ENCODE measurements around the gene TMEM52B.
"Not testable (repeated sequence)": the region's sequence is repeated elsewhere in the genome, so short reads cannot be mapped to it uniquely, and the experiment has no call there.

TMEM52B gene

DNA sequence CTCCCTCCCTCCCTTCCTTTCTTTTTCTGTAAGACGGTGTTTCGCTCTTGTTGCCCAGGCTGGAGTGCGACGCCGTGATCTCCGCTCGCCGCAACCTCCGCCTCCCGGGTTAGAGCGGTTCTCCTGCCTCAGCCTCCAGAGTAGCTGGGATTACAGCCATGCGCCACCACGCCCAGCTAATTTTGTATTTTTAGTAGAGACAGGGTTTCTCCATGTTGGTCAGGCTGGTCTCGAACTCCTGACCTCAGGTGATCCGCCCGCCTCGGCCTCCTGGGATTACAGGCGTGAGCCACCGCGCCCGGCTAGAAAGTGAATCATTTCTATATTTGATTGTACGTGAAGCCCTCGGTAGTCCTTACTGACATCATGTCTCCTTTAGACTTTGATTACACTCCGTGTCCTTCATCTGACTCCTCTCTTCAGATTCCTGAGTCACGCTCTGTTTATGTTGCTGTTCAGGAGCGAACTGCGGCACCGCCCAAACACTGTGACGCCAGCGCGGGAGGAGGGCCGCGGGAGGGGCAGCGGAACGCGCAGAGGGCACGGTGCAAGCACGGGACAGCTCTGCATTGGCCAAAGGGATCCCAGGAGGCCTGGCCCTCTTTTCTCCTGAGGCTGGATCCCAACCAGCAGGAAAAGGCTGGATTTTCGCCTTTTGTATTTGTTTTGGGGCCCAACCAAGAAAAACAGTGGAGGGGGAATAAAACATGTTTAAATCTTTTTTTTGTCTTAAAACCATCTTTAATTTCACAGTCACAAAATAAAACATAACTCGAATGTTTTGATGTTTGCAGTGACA lies 33.3 kb downstream of the TMEM52B start:
- peak; percentile 99 for DNase-seq (ENCODE audit: low read depth)

DNA sequence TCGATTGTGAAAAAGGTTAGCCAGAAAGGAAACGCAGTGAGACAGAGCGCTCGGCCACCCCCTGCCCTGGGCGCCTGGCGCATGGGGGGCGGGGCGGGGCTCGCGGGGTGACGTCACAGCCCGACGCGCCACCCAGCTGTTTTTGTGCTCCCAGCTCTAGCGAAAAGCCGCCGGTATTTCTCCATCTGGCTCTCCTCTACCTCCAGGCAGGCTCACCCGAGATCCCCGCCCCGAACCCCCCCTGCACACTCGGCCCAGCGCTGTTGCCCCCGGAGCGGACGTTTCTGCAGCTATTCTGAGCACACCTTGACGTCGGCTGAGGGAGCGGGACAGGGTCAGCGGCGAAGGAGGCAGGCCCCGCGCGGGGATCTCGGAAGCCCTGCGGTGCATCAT lies 33.9 kb downstream of the TMEM52B start, which contains the start of gene GABARAPL1:
TSS of gene GABARAPL1 (plus strand) at position 139 of the 393 bp plus-strand sequence. CDS start at position 392, 253 bp downstream.
- DNase-seq (ENCODE audit: low read depth), result peak; percentile 91

DNA sequence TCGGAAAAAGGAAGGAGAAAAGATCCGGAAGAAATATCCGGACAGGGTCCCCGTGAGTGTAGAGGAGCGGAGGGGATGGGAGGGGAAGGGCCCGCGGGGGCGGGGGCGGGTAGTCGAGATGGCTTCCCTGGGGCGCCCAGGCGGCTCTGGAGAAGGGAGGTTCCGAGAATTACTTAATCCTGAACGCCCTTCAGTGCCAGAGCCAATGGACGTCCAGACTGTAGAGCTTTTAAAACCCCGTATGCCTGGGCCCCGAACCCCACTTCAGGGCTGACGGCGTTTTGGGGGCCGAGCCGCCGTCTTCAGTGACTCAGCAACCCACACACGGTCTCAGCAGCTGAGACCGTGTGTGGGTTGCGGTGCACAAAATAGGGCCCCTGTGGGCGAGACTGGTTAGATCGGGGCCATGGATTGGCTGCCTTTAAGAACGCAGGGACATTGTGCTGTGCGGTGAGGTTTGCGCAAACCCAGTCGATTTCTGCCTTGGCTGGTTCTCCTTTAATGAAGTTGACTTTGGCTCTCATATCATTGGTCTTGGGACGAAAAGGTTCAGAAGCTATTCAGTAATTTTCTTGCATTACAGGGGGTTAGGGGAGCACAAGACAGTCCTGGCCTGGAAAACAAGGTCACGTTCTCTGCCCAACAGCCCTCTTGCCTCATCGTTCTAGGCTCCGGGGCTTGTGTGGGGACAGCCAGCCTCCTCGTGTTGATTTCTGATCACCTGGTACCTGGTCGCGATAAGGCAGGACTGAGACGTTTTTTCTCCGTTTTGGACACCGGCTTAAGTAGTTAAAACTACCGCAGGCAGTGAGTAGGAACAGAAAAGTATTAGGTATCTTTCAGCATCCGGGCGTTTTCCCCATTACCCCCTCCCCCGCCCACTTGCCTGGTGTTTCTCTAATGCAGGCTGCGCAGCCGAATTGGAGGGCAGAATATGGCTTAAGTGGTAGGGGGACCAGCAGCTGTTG lies 34.6 kb downstream of the TMEM52B start:
- DNase-seq (ENCODE audit: low read depth), result peak; percentile 90

DNA sequence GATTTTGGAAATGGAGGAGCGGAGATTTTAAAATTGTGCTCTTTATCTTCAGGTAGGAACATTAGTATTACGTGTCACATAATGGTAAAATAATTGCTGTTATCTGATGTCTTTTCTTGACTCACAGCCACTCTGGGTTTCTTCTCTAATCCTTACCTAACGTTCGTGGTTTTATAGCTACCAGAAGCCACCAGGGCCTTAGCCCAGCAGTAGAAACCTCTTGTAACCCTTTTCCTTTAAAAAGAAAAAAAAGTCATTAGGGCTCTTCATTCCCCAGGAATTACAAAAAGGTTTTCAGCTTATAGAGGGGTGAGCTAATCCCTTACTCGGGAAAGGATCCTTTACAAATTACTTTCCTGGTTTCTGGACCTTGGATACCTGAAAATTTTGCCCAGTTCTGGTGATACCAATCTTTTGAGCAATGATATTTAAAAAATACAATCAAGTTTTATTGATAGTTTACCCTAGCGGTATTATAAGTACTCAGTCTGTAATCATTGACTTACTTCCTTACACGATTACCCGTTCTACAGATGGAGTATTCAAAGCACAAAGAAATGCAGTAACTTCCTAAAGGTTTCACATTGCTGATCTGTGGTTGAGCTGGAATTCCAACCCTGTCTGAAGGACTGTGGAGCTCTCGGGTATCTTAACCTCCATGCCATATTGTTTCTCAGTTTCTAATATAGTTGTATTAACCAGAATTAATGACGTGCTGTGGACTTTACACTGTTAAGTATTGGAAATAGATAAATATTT lies 35.5 kb downstream of the TMEM52B start:
- peak; percentile 40 for DNase-seq (ENCODE audit: low read depth)

DNA sequence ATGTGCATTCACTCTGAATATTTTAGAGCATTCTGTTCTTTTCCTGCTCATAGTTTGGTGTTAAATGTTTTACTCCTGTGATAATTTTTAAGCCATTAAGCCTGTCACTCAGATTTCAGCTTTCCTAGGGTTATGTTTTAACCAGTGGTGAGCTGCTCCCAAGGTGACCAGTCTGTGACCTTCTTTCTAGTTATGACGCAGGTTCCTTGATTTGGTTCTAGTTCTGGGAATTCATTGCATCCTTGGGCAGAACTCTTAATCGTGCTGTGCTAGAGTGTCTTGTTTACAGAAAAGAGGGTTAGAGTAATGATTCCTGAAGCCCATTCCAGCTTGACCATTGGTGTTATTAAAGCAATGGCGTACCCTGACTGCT lies 36.0 kb downstream of the TMEM52B start:
- no peak for DNase-seq (ENCODE audit: low read depth)

DNA sequence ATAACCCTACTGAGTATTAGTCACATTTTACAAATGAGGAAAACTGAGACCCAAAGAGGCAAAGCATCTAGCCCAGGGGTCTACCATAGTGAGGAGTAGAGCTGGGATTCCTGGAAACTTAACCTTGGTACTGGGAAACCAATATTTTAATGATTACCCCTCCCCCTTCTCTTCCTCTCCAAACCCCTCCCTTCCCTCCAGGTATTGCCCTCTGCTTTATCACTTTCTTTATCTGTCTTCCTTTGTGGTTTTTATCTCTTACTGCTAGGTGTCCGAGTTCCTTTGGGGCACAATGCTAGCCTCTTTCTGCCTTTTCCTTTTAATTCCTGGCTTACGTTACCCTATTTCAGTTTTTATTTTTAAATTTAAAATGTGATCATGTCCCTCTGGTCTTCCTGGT lies 36.6 kb downstream of the TMEM52B start:
- DNase-seq (ENCODE audit: low read depth), result no peak

DNA sequence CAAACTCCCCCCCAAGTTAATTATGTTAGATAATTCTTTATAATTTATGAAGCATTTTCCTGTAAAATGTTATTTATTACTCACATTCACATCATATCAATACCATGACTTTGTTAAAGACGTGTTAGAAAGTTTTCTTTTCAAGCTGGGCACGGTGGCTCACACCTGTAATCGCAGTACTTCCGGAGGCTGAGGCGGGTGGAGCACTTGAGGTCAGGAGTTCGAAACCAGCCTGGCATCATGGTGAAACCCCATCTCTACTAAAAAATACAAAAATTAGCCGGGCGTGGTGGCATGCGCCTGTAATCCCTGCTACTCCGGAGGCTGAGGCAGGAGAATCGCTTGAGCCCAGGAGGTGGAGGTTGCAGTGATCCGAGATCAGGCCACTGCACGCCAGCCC lies 37.1 kb downstream of the TMEM52B start:
- not testable (repeated sequence) for DNase-seq (ENCODE audit: low read depth)

DNA sequence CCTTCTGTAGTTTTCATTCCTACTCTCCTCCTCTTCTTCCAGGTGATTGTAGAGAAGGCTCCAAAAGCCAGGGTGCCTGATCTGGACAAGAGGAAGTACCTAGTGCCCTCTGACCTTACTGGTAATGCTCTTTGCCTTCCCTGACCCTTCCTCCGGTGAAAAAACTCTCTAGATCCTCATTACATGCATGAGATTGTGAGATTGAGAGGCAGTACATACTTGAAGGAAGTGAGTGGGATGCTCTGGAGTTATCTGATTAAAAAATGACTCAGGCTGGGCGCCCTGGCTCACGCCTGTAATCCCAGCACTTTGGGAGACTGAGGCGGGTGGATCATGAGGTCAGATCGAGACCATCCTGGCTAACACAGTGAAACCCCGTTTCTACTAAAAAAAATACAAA lies 39.2 kb downstream of the TMEM52B start:
- no peak for DNase-seq (ENCODE audit: low read depth)

DNA sequence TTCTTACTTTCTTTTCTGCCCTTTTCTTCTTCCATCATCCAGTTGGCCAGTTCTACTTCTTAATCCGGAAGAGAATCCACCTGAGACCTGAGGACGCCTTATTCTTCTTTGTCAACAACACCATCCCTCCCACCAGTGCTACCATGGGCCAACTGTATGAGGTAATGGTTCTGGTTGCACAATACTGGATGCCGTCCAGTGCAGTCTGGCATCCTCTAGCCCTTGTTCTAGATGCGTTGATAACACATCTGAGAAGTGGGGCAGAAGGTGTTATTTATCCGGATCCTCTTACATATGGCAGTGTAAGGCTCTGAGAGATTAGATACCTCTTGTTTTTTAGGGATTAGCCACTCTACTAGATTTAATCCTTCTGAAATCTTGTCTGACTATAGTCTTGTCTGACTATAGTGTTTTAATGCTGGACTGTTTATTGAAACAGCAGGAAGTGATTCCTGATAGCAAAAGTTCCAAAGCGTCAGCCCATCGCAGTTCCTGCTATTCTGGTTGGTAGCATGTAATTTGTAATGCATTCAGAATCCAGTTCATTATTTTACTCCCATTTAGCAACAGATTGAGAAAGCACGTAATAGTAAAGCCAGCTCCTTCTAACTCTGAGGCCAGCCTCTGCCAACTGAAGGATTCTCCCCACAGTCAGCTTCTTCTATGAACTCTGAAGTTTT lies 41.7 kb downstream of the TMEM52B start:
- peak; percentile 63 for DNase-seq (ENCODE audit: low read depth)

DNA sequence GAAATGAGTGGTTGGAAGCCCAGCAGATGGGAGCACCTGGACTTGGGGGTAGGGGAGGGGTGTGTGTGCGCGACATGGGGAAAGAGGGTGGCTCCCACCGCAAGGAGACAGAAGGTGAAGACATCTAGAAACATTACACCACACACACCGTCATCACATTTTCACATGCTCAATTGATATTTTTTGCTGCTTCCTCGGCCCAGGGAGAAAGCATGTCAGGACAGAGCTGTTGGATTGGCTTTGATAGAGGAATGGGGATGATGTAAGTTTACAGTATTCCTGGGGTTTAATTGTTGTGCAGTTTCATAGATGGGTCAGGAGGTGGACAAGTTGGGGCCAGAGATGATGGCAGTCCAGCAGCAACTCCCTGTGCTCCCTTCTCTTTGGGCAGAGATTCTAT lies 43.0 kb downstream of the TMEM52B start:
- DNase-seq (ENCODE audit: low read depth), result no peak

DNA sequence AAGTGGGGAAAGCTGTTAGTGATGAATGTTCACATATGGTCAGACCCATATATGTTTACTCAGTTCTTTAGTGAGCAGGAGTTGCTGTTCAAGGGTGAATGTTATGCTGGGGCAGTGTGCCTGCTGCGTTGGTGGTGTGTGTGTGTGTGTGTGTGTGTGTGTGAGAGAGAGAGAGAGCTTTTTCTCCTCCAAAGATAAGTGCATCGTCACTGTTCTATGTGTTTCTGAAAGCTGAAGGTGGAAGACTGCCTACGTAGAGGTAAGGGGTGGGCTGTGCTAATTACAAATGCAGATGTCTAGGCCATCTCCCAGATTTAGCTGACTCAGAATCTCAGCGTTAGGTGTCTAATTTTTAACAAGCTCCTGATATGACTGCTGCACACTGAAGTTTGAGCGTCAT lies 44.4 kb downstream of the TMEM52B start:
- no peak for DNase-seq (ENCODE audit: low read depth)

DNA sequence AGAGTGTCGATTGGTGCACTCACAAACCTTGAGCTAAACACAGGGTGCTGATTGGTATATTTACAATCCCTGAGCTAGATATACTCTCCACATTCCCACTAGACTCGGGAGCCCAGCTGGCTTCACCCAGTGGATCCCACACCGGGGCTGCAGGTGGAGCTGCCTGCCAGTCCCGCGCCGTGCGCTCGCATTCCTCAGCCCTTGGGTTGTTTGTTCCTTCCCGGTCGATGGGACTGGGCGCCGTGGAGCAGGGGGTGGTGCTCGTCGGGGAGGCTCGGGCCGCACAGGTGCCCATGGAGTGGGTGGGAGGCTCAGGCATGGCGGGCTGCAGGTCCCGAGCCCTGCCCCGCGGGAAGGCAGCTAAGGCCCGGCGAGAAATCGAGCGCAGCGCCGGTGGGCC lies 46.6 kb downstream of the TMEM52B start:
- not testable (repeated sequence) for DNase-seq (ENCODE audit: low read depth)

DNA sequence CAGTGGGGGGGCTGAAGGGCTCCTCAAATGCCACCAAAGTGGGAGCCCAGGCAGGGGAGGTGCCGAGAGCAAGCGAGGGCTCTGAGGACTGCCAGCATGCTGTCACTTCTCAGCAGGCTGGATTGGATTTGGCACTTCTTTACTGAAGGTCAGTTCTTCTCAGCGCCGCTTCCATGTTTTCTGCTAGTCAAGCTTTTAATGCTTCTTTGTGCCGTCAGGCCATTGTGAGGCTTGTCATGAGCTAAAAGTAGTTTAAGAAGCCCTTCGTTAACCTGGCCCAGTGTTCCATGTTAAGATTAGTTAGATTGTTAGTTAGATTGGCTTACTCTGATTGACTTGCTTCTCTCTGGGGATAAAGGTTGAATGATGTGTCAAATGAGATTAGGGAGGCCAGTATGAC lies 47.3 kb downstream of the TMEM52B start:
- DNase-seq (ENCODE audit: low read depth), result no peak

DNA sequence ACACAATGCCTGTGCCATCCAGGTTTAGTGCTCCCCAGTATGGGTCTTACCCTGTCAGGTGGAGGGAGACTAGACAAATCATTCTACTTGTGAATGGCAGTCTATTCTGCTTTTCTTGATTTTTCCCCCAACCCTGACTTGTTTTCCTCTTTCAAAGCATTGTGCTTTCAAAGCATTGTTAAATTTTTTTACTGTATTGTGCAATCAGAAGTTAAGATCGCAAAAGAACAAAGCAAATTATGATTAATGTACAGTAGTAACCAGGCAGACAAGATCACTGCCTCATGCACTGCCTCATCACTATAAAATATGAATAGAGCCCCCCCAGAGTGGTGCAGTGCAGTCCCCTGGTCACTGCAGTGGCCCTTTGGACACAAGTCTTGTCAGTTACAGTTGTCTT lies 47.9 kb downstream of the TMEM52B start:
- no peak for DNase-seq (ENCODE audit: low read depth)

DNA sequence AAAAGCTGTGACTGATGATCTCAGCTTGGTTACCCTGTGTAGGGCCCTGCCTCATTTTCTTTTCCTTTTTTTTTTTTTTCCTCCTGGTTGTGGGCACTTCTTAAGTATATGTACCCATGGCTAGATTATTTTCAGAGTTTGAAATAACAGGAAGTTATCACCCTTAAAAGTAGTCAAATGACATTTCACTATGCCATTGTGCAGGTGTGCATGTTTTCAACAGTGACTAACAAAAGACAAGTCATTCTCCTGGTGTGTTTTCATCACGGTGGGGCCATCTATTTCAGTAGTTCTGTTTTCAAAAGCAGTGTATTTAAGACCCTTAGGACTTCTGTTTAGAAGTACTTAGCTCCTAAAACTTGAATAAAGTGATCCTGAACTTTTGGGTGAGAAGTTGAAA lies 48.8 kb downstream of the TMEM52B start:
- DNase-seq (ENCODE audit: low read depth), result no peak

DNA sequence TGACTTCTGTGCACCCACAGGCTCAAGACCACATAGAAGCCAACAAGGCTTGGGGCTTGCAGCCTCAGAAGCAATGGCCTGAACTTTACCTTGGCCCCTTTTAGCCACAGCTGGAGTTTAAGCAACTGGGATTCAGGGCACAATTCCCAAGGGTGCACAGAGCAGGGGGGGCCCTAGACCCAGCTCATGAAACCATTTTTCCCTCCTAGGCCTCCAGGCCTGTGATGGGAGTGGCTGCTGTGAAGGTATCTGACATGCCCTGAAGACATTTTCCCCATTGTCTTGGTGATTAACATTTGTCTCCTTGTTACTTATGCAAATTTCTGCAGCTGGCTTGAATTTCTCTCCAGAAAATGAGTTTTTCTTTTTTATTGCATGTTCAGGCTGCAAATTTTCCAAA lies 55.7 kb downstream of the TMEM52B start:
- no peak for DNase-seq (ENCODE audit: low read depth)

DNA sequence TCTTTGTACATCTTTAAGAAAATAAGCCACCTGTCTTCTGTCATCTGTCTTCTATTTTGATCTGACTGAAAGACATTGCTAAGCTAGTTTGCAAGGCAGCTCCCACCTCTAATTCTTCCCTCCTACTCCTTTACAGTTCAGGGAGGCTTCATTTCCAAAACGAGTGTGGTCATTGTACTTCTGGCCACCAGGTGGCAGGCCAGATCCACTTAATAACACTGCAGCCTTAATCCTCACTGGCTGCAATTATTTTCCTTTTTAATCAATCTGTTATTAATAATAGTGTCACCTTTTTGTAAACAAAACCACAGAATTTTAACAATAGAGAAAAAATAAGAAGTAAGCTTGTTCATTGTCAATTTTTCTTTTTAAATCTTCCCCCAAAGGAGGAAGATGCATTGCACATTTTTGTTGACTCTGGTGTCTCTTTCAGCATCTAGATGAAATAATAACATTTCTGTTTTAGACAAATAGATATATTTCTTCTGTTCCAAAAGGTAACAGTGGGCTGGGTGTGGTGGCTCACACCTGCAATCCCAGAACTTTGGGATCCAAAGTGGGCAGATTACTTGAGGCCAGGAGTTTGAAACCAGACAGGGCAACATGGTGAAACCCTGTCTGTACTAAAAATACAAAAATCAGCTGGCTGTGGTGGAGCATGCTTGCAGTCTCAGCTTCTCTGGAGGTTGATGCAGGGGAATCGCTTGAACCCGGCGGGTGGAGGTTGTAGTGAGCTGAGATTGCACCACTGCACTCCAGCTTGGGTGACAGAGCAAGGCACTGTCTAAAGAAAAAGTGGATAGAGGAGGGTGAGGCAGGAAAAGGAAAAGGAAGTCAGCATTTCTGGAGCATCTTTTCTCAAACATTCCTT lies 57.2 kb downstream of the TMEM52B start:
- peak; percentile 4 for DNase-seq (ENCODE audit: low read depth)

DNA sequence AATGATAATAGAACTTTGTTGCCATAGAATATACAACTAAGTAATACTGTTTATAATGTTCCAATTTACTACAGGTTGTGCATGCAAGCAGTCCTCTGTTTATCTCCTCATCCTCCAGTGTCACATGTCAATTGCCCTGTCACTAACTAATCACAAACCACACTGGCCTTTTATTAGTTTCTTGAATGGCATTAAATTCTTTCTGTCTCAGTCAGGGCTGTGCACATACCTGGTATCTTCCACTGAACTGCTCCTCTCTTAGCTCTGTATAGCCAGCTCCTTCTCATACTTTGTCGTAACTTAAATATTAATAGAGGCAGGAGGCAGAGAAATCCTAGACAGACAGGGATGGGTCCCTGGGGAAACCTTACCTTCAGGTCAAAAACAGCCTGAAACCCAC lies 57.9 kb downstream of the TMEM52B start:
- DNase-seq (ENCODE audit: low read depth), result no peak

DNA sequence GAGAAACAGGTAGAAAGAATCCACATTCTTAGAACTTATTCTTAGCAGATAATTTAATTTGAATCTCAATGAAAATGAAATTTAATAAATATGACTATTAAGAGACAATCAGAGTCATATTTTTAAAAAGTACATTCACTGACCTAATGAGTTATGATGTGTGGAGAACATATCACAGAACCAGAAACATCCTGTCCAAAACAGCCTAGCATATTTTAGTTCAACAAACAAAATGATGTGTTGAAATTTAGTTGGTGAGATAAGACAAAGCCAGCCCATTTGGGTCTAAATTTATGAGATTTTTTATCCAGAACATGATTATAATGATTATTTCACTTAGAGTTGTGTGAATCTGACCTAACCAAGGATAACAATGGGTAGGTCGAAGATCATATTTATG lies 59.7 kb downstream of the TMEM52B start:
- DNase-seq (ENCODE audit: low read depth), result no peak

DNA sequence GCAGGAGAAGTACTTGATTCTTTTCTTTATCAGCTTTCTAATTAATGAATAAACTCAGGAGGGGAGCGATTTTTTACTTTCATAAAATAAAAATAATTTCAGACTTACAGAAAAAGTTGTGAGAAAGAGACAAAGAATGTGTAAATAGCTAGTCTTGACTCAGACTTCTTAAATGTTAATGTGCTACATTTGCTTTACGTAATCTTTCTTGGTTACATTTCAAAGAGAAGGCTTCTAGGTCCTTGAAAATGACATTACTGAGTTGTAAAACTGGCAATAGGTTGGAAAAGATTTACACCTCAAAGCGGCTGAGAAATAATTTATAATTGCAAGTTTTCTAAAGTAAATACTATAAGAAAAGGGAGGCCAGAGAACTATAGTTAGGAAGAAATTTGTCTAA lies 62.5 kb downstream of the TMEM52B start:
- no peak for DNase-seq (ENCODE audit: low read depth)

All from fibroblast of gingiva (primary cell).